Thoracic aorta (tissue), 2 donors: Measurements from ENCODE around the gene SOWAHB. TPM values are rescaled to one million over a fixed set of nuclear protein-coding genes. Genes with fewer than 3 reads are reported as not detected.
A peak's percentile ranks its signal among the peaks of the same experiment; 100 is the strongest.

ENCODE experiments used
- ATAC-seq: fragments of 150-250 bp; one replicate; pipeline ENCODE4 v1.8.0; 2017; ENCODE audit warnings: low read depth; ENCODE audit not compliant: insufficient number of reproducible peaks, low FRiP score
- DNase-seq: peaks from one replicate; pipeline ENCODE4 v3.0.0-alpha.2; 2020; ENCODE audit warnings: low spot score
- H3K27ac ChIP-seq, 2 donors: fragments of 200-600 bp; sonication (generic); 1 replicate in 1 of 2; 2 replicates in 1 of 2; pipeline ENCODE4 v1.5.1; 2016; ENCODE audit warnings: mild to moderate bottlenecking in 2 of 2, moderate library complexity in 2 of 2
- H3K27me3 ChIP-seq: fragments of 200-600 bp; sonication (generic); replicated peaks from 2 replicates; pipeline ENCODE4 v1.6.0; 2016; ENCODE audit warnings: mild to moderate bottlenecking; ENCODE audit not compliant: insufficient read depth
- H3K36me3 ChIP-seq: fragments of 200-600 bp; sonication (generic); one replicate; pipeline ENCODE4 v1.5.1; 2016
- H3K4me1 ChIP-seq, 2 donors: fragments of 200-600 bp; sonication (generic); 1 replicate in 1 of 2; 2 replicates in 1 of 2; pipeline versions ENCODE4 v1.5.1 to v1.6.0; 2016; ENCODE audit warnings: low read depth in 2 of 2, mild to moderate bottlenecking in 1 of 2; ENCODE audit not compliant: control insufficient read depth in 1 of 2
- H3K4me3 ChIP-seq: fragments of 200-600 bp; sonication (generic); 2 replicates; pipeline ENCODE4 v1.5.1; 2016; ENCODE audit warnings: mild to moderate bottlenecking
- H3K9me3 ChIP-seq: fragments of 200-600 bp; sonication (generic); 2 replicates; pipeline ENCODE4 v1.5.1; 2016
- CTCF ChIP-seq: fragments of 200-600 bp; sonication (generic); IDR thresholded peaks from one replicate; pipeline ENCODE4 v1.5.1; 2019; ENCODE audit warnings: antibody characterized with exemption
- total RNA-seq, 2 donors: library from RNA; depleted of rRNA; stranded (reverse); fragments of >200 nt; gene quantifications; one replicate each; pipeline versions ENCODE4 v1.1.0 to v1.2.3, GENCODE V29; 2016

SOWAHB gene
- under 1 TPM in 1 of 2 donors, not detected in 1; 0.27 TPM for total RNA-seq

GRCh38 chr4:76897536-76898384, at the start of gene SOWAHB:
Gene SOWAHB (minus strand): TSS chr4:76898144. CDS start chr4:76897849, 295 bp downstream.
- ATAC-seq: no peak

GRCh38 chr4:76947369-76947768, 49.4 kb upstream of the SOWAHB start:
- H3K4me3 ChIP-seq: no peak overlapping the region
- DNase-seq (no peak), ATAC-seq (no peak)
- H3K9me3 ChIP-seq: no peaks in the 10 kb centered on the region
- no peak overlapping the region for H3K27ac ChIP-seq
- no peaks in the 10 kb centered on the region for H3K36me3 ChIP-seq
- no peaks in the 10 kb centered on the region for H3K27me3 ChIP-seq
- TF ChIP-seq CTCF: no peak
- H3K4me1 ChIP-seq: peaks cover 7 to 23% of the 10 kb centered on the region in 2 donors

More at GRCh38 chr4:76897536-76898384, at the start of gene SOWAHB:
- H3K27ac ChIP-seq: no peak within 1 kb of the TSS
- no peaks in the 10 kb centered on the region for H3K9me3 ChIP-seq
- no peak for DNase-seq
- H3K4me1 ChIP-seq: peaks cover 0 to 20% of the 10 kb centered on the region in 2 donors
- no peaks in the 10 kb centered on the region for H3K27me3 ChIP-seq
- H3K36me3 ChIP-seq: no peaks in the 10 kb centered on the region
- no peak for TF ChIP-seq CTCF
- H3K4me3 ChIP-seq: peak within 1 kb of the TSS; percentile 77

GRCh38 chr4:76943790-76944189, 45.8 kb upstream of the SOWAHB start:
- H3K4me1 ChIP-seq: peaks cover 3 to 11% of the 10 kb centered on the region in 2 donors
- no peaks in the 10 kb centered on the region for H3K36me3 ChIP-seq
- H3K9me3 ChIP-seq: no peaks in the 10 kb centered on the region
- H3K4me3 ChIP-seq: no peak overlapping the region
- H3K27me3 ChIP-seq: no peaks in the 10 kb centered on the region
- ATAC-seq: no peak
- DNase-seq: no peak
- H3K27ac ChIP-seq: no peak overlapping the region
- no peak for TF ChIP-seq CTCF

GRCh38 chr4:76943129-76943620, 45.2 kb upstream of the SOWAHB start:
- no peak overlapping the region for H3K27ac ChIP-seq
- TF ChIP-seq CTCF: no peak
- ATAC-seq: no peak

GRCh38 chr4:76939184-76939583, 41.2 kb upstream of the SOWAHB start:
- Histone ChIP-seq H3K27me3 (no peaks in the 10 kb centered on the region), H3K9me3 (no peaks in the 10 kb centered on the region), H3K4me1 (no peaks in the 10 kb centered on the region), H3K36me3 (no peaks in the 10 kb centered on the region), H3K4me3 (no peak overlapping the region), H3K27ac (no peak overlapping the region)
- no peak for TF ChIP-seq CTCF
- no peak for ATAC-seq
- DNase-seq: no peak

More at GRCh38 chr4:76943129-76943620, 45.2 kb upstream of the SOWAHB start:
- H3K4me3 ChIP-seq: no peak overlapping the region
- H3K4me1 ChIP-seq: peaks cover 3 to 7% of the 10 kb centered on the region in 2 donors
- H3K9me3 ChIP-seq: no peaks in the 10 kb centered on the region
- no peaks in the 10 kb centered on the region for H3K36me3 ChIP-seq
- no peak for DNase-seq
- H3K27me3 ChIP-seq: no peaks in the 10 kb centered on the region
